GM21367 (cell line): Measurements from ENCODE around the gene NUP210.
A peak's percentile ranks its signal among the peaks of the same experiment; 100 is the strongest.

Experiments used
- ATAC-seq: cut with Tn5 transposase; IDR thresholded peaks from one replicate; pipeline ENCODE4 v1.9.1; 2021; ENCODE audit not compliant: unreplicated experiment

NUP210 gene

DNA sequence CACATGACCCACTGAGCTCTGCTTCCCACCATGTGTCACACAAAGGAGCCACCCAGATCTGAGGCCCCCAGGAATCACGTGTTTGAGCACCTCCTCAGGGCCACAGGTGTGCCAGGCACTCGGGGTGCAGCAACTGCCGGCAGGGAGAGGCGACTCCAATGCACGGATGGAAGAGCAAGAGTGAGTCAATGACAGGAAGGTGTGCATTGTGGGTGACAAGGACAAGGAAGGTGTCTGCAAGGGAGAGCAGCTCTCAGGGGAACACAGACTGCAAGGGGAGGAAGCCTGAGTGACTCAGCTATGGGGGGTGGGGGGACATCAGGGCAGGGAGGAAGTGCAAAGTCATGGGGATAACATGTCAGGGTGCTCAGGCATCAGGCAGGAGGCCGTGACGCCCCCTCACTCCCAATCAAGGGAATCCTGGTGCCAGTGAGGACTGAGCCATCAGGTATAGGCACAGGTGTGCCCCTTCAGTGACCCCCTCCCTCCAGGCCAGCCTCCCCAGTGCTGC, 67.4 kb downstream of the NUP210 start:
- ATAC-seq, result no peak

DNA sequence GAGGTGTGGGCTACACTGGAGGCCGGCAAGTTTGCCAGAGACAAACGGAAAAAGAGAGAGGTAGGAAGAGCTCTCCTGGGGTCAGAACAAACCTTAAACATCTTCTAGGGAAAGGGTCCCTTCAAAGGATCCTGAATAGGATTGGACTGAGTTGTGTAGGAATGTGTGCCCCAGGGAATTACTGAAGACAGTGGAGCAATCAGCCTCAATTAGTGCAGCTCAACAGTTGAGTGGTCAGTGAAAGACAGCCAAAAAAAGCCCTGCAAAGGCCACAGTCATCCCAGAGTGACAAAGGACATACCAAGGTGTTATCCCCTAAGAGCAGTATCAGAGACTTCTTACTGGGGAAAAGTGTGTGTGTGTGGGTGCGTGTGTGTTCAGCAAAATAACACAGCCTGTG, 70.3 kb downstream of the NUP210 start:
- no peak for ATAC-seq

DNA sequence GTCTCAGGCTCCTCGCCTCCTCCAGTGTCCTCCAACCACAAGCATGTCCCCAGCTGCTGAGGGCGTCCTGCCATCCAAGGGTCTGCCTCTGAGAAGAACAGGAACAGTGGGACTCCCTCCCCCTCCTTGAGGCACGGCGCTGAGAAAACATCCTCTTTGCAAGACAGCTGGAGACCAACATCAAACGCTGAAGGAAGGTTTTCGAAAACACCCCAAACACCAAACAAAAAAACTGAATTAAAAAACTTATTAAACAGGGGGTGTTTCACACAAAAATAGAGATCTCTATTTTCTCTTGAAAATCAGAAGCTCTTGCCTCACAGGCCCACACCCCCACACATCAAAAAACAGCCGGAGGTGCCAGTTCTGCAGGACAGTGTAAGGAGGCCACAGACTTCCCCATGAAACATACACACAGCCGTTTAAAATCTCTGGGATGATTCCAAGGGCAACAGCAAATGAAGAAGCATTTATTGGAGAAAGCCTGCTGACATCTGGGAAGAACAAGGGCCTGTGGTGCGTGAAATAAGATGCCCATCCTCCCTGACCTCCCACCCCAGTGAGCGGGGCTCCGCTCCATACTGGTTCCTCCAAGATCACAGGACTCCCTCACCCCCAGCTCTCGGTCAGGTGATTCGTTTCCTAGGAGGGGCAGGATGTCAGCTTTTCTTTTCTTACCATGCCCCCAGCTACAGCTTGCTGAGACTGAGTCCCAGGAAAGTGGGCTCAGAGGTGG, 71.3 kb downstream of the NUP210 start:
- ATAC-seq, result no peak

DNA sequence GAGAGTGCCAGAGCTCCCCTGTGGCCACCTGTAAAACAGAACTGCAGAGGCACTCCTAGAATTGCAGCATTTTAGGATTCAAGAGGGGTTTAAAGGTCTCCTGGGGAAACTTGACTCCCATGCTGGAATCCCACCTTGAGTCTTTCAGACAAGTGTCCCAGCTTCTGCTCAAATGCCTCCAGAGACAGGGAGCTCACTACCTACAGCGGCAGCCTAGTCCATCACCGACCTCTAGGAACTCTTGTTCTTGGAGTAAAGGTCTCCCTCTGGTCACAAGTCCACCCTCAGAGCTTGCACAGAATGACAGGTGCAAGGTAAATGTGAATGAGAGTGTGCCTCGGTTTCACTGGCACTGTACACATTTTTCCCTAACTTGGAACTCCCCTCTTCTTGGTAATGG, 72.0 kb downstream of the NUP210 start:
- no peak for ATAC-seq

DNA sequence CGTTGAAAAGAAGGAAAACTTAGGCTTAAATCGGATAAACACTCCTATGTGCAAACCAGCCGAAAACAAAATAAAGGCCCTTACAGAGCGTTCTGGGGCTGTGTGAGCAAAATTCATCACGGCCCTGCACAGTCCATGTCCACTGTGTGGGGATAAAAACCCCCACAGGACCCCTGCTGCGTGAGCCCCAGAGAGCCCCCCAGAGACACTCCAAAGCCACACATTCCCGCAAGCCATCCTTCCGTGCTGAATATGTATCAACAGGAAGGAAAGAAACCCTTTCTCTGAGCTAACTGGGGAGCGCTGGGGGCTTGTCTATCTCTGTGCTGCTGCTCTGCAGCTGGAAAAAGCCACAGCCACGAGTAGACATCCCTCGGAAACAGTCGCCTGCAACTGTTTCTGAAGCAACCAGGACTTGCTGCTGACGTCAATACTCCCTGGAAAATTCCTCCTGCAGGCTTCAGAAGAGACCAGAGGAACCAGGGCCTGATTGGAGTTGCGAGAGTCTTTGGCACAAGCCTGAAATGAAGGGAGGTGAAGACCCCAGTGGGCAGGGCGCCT, 72.7 kb downstream of the NUP210 start:
- no peak for ATAC-seq

DNA sequence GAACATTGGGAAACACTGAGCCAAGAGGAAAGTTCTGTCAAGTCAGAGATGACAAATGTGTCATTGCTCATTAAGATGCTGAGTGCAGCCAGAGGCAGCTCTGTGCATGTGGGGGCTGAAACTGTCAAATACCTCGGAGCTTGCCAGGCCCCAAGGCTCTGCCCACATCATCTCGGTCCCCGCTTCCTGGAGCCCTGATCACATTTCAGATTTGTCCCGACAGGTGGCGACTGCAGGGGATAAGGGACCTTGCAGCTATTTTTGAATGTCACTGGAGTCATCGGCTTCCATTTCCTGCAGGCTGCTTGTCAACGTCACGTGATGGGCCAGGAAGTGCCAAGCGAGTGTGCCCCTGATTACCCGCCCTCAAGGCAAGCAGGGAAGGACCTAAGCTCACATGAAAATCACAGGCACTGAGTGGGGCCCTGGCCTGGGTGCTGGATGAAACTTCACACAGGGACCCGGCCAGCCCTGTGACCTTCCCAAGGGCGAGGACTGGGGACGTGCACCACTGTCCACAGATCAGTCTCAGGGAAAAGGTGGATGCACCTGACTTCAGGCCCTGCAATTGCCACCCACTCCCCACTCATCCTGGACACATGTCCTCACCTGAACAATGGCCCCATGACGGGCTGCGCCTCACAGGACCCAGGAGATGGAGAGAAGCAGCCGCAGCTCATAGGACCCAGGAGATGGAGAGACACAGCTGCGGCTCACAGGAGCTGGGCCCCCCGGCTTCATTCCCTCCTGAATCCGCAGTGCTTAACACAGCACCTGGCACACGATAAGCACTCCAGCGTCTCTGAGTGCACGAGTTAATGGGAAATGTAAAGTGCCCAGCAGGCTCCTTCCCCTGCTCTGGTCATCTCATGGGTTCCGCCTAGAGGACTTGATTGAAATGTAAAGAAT, 73.4 kb downstream of the NUP210 start:
- no peak for ATAC-seq

DNA sequence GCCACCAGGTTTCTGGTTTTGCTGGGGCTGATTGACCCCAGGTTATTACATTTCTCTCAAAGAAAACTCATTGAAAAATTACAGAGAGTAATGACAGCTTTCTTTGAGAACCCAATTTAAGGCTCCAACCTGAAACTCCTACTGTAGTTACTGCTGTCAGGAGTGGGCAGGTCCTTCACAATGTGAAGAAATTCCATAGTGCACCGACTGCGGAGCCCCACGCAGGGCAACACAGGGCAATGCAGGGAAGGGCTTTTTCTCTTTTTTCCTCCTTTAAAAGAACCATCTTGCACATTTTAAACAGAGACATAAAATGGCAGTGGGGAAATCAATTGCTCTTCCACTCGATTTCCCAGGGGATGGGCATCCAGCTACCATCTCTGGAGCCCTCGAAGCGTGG, 74.3 kb downstream of the NUP210 start:
- ATAC-seq, result no peak

DNA sequence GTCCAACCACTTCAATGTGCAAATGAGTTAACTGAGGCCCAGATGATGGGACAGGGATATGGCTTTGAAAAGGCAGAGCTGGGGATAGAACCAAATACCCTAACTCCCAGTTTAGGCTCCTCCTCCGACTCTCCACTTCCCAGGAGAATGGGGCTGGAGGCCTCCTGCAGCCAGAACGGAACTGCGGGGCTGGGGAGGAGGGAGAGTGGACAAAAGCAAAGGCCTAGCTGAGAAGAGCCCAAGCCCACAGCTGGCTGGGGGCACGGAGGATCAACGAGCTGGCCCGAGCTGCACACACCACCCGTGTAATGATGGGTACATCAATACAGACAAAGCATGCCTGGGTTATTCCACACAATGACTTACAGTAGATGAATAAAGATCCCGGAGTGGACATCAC, 74.8 kb downstream of the NUP210 start:
- ATAC-seq, result no peak

DNA sequence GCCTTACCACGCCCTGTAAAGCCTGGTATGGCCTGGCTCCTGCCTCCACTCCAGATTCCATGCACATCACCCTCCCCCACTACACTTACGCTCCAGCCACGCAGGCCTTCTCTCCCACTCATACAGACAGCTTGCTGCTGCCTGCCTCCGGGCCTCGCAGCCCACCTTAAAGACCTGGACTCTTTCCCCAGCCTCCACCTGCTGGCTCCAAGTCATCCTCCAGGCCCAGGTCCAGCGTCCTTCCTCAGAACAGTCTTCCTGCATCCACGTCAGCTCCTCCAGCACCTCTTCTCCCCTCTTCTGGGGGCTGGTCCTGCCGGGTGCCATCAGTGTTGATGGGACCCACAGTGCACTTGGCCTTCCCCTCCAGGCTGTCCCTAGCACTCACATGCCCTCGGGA, 75.5 kb downstream of the NUP210 start:
- ATAC-seq, result no peak

DNA sequence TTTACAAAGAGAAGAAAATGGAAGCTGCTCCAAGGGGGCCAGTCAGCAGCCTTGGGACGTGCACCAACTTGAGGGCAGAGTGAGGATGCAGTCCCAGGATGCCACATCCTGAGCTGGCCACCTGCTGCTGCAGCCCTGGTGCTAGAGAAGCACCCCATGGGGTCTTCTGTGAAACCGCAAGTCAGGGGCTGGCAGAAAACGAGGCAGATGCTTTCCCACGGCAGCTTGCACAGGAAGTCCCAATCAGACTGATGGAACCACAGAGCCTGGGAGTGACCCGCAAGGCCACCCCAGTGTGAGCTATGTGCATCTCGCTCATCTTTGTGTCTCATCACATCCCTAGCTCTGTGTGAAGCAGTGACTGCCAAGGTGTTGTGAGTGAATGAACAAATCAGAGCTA, 76.5 kb downstream of the NUP210 start:
- no peak for ATAC-seq

DNA sequence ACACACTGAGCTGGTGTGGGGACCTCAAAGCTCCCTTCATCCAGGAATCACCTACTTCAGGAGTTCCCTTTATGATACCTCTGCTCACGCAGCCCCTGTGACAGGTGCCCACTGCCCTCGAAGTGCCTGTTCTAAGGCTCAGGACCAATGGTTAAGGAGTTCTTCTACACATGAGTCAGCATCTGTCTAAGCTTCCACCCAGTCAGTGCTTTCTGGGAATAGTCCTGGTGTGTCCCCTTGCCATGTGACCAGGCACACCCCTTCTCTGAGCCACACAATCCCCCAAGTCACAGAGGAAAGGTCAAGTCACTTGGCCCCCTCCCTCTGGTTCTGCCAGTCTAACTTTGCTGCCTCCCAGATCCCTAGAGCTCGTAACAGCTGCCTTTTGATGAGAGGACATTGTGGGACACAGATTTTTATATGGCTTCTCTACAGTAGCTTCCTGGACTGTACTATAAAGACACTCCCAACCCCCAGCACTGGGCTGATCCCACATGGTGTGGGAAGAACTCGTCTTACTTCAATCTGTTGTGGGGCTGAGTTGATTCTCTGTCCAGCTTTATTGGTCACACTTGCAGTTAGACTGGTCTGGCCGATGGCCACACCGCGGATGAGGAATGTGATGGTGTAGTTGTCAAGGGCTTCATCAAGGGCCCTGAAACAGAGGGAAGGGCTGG, 78.8 kb downstream of the NUP210 start:
- no peak for ATAC-seq

DNA sequence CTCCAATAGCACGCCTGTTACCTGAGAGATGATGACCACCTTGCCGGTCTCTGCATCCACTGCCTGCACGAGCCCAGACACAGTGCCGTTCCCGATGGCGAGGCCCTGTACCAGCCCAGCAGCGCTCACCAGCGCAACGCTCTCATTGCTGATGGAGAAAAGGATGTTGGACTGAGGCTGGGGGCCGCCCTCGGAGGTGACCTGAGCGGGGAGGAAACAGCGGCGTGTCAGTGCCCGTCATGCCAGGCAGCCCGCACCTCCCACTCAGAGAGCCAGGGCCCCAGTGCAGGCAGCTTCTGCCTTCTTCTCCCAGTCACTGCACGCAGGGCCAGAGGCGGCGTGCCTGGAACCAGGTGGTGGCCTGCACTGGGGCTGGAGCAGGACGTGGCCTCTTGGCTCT, 80.3 kb downstream of the NUP210 start:
- ATAC-seq, result no peak

DNA sequence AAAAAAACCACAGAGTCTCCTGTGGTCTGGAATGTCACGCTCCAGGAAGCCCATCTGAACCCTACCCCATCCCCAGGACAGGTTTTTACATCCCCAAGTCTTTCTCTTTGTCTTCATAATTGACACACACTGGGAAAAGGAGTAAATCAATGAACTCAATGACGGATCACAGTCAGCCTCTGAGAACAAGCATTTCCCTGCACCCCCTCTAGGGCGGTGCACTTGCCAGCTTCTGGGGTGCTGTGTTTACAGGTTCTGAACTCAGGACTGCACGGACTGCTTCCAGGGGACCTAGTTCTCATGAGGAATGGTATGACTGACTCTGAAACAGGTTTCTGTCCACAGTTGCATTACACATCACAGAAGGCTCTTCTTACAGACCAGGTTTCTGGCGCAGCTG, 81.1 kb downstream of the NUP210 start:
- ATAC-seq, result no peak

DNA sequence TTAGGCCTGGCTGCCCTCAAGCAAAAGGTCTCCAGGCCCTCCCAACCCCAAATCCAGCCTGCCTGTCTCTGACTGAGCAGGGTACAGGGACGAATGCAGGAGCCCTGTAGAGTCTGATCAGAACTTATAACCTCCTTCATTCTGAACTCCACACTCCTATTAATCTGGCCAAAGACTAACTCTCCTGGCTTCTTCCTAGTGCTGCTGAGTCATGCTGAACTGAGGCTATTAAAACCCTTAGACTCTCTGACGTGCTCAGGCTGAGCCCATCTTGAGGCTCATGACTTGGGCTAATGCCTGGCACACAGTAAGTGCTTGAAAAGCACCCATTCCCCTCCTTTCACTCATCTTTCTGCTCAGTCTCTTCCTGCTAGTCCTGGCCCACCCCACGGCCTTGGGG, 81.9 kb downstream of the NUP210 start:
- no peak for ATAC-seq

DNA sequence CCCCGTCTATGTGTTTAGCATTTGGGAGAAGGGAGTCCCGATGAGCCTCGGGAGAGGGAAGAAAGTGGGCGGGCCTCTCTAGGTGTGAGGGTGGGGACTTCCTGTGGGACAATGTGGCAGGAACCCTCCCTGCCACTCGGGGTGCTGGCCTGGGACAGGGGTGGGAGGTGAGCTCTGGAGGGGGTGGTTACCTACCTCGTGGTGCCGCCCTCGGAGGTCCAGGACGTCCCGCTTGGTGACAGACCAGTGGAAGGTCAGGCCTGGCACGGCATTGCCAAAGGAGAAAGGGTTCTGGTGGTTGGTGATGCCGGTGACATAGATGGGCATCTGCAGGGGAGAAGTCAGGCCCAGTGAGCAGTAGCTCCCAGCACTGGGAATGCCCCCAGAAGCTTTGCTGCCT, 83.5 kb downstream of the NUP210 start:
- ATAC-seq, result no peak

DNA sequence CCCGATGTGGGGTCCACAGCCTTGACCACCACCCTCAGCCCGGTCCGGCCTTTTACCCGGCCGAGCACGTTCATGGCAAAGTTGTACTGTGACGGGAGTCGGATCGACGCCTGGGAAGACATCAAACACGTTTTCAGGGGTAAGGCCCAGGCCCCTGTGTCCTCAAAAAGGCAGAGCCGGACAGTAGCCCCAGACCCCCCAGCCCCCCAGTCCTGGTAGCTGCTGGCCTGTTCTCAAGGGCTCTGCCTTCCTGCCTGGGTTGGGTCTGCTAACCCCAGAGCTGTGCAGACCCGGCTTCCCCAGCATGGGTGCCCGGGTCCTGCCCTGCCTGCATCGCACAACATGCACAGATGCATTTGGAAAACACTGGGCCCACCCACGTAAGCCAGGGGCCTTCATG, 84.6 kb downstream of the NUP210 start:
- no peak for ATAC-seq

DNA sequence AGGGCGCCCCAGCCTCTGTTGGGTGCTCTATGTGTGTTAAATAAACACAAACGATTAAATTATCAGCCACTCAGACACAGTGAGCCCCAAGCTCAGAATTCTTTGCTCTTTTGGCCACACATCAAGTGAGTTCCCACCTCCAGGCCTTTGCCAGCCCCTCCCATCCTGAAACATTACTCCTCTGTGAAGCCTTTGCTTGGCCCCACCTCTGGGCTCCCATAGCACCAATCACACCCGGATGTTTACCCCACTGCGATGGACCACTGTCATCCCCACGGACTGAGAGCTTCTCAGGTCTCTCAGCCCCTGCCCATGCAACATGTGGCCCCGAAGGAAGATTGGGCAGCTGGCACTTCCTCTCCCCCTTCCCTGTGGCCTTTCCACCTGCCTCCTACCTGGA, 85.1 kb downstream of the NUP210 start:
- no peak for ATAC-seq

DNA sequence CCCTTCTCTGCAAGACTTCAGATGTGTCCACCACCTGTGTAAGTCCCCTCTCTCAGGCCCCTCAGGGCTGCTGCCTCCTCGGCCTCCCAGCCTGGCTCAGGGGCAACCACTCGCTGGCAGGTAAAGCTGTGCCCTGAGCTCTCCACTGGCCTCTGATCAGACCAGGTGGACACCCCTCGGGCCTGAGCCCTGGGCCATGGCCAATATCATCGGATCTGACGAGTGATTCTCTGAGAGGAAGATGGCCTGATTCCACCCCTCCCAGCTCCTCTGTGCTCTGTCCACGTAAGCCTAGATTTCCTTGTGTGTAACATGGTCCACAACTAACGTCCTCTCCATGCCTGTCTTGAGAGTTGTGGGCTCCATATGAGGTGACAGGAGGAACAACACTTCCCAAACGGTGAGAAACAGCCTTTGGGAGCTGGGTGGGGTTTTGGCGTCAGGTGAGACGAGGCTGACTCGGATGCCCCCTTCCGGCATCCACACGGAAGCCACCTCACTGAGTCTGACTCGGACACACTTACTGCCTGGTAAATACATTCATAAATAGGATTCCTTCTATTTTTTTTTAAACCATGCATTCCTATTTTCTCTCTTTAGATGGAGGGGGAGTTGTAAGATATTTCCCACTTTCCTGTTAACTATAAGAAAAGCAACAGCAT, 86.8 kb downstream of the NUP210 start:
- ATAC-seq, result no peak

DNA sequence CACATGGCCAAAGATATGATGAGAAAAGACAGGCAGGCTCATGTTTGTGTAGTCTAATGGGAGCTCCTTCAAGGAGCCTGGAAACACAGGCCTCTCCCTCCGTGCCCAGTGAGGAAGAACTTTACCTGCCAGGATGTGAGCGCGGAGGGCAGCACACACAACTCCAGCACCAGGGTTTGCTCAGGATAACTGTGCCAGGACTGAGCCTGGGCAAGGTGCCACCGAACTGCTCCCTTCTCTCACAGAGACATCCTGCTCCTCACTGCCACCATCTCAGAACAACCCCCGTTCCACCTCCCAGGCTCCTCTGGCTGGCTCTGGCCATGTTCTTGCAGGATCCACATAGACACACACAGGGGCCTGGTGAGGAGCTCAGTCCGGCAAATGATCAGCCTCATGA, 87.4 kb downstream of the NUP210 start:
- ATAC-seq, result no peak

DNA sequence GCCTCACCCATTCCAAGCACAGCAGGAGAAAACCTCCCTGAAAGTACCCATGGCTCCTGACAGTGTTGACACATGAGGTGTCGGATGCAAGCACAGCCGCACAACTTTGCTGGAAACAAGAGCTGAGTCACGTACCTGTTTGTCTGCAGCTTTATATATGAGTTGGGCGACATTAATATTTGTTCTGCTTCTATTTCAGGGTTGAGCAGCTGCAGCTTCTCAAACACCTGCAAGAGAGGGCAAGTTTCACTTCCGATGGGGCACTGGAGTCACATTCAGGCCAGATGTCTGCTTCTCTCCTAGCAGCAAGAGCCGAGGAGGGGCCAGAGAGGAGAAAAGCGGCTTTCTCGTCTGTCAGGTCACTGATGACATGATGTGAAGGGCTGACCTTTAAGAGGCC, 88.0 kb downstream of the NUP210 start:
- peak; percentile 90 for ATAC-seq

DNA sequence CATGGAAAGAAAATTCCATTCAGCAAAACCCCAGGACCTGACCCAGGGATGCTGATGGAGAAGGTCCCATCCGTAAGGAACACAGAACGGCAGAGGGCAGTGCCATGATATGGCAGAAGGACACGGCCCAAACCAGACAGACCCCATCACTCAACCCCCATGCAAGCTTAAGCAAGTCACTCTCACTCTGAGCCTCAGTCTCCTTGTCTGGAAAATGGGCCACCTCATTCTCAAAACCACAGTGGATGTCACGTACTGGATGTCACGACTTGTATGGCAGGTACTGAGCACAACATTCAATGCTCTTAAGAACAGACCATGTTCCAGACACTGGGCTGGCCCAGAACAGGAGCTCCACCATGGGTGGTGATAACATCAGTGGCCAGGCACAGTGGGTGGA, 90.4 kb downstream of the NUP210 start:
- no peak for ATAC-seq
